Choroid plexus epithelial cell (primary cell): ENCODE results near the gene TBK1.
"Not testable (repeated sequence)": the region's sequence is repeated elsewhere in the genome, so short reads cannot be mapped to it uniquely, and the experiment has no call there.

Experiments used
- DNase-seq: peaks from one replicate; pipeline ENCODE4 v3.0.0-alpha.2; 2010; ENCODE audit warnings: low read depth
- H3K4me3 ChIP-seq: 2 replicates; pipeline ENCODE4 v1.5.1; 2011; ENCODE audit warnings: low read depth, mild to moderate bottlenecking, control low read depth, low read length, moderate library complexity
- CTCF ChIP-seq: conservative IDR thresholded peaks from 2 replicates; pipeline ENCODE4 v1.5.1; 2011; ENCODE audit warnings: low read depth, mild to moderate bottlenecking, control low read depth, inconsistent platforms, low read length, moderate library complexity

The TBK1 gene

GRCh38 chr12:64510667-64511066 lies 58.7 kb downstream of the TBK1 start:
- no peak for TF ChIP-seq CTCF
- no peak overlapping the region for H3K4me3 ChIP-seq
- no peak for DNase-seq

GRCh38 chr12:64518396-64518795 lies 66.5 kb downstream of the TBK1 start:
- no peak overlapping the region for H3K4me3 ChIP-seq
- no peak for TF ChIP-seq CTCF
- no peak for DNase-seq

GRCh38 chr12:64521833-64522232 lies 69.9 kb downstream of the TBK1 start:
- TF ChIP-seq CTCF = no peak
- no peak overlapping the region for H3K4me3 ChIP-seq
- no peak for DNase-seq

- no peak for TF ChIP-seq CTCF
- DNase-seq = peak; percentile 77
Measured at GRCh38 chr12:64522316-64522715, 70.4 kb downstream of the TBK1 start.

GRCh38 chr12:64522807-64523206 lies 70.9 kb downstream of the TBK1 start:
- TF ChIP-seq CTCF = no peak
- H3K4me3 ChIP-seq = no peak overlapping the region
- DNase-seq = no peak

More at GRCh38 chr12:64522316-64522715, 70.4 kb downstream of the TBK1 start:
- no peak overlapping the region for H3K4me3 ChIP-seq

GRCh38 chr12:64523565-64524444 lies 71.9 kb downstream of the TBK1 start:
- H3K4me3 ChIP-seq = not testable (repeated sequence)
- peak; percentile 63 for DNase-seq

- DNase-seq = no peak
- TF ChIP-seq CTCF = no peak
- H3K4me3 ChIP-seq = no peak overlapping the region
Measured at GRCh38 chr12:64525461-64526160, 73.7 kb downstream of the TBK1 start.
